ENCODE measurements around the gene CELF1.

The CELF1 gene

GRCh38 chr11:47511917-47512316 lies 41.0 kb downstream of the CELF1 start:
- DNase-seq (ENCODE audit: low read depth in 3 of 3, low spot score in 1 of 3) = no peak

- no peak for DNase-seq (ENCODE audit: low read depth in 3 of 3, low spot score in 1 of 3)
Measured at GRCh38 chr11:47510209-47510608, 42.7 kb downstream of the CELF1 start.

DNA sequence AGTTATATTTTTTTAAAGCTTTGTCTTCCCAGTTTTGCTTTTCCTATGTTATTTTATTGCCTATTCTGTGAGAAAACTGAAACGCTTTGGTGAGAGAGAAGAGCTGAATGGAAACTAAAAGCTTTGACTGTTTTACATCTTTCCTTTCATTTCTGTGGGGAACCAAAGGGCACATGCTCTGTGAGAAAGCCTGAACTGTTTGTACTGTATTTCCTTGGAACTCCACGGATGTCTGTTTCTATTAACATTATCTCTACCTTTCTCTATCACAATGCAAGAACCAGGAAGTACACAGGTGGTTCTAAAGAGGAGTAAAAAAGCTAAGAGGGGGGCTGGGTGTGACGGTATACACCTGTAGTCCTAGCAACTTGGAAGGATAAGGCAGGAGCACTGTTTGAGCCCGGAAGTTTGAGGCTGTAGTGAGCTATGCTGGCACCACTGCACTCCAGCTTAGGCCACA lies 43.8 kb downstream of the CELF1 start:
- DNase-seq (ENCODE audit: low read depth in 3 of 3, low spot score in 1 of 3) = no peak

DNA sequence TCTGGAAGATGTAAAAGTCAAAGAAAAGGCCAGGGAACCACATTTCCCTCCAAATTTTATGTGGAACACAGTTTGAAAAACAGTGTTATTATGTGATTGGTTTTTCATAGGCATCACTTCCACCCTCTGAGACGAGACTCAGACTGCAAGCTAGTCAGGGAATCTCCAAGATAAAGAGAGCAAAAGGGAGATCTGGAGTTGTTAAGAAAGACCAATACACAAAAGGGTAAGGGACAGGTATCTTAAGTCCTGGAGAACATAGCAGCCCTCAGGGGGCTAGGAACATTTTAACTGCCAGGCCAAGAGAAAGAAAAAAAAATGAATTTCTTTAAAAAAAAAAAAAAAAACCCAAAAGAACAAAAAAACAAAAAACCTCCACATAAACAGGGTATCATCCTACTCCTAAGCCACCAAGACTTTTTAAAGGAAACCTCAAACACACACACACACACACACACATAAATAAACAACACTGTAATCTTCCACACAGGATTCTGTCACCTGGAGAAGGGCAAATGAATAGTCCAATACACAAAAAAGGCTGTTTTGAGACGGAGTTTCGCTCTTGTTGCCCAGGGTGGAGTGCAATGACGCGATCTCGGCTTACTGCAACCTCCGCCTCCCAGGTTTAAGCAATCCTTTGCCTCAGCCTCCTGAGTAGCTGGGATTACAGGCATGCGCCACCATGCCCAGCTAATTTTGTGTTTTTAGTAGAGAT lies 44.5 kb downstream of the CELF1 start:
- DNase-seq (ENCODE audit: low read depth in 3 of 3, low spot score in 1 of 3) = no peak

DNA sequence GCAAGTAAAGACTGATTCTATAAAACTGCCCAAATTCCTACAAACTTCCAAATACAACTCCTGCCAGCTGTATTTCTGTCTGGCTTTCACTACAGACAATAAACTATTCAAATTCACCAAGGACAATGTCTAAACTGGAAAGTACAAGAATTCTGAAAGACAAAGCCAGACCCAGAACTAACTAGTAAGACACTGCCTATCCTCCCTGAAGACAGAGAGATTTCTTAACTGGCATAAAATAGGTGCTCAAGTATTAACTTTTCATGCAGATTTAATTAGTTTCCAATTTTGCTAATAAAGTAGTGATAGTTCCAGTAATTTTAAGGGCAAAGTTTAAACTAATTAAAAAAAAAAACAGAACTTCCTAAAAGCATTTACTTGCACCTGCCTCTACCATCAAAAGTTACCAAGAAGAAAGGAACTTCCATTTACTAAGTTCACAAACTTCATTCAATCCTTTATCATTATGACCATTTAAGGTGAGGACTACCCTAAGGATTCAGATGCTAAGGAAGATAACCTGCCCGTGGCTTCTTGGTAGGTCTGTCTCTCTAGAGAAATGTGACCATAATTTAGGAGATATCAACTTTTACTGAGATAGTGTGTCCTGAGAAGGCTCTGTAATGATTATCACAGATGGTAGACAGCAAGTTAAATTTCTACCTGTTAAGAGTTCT lies 45.2 kb downstream of the CELF1 start:
- DNase-seq (ENCODE audit: low read depth in 3 of 3, low spot score in 1 of 3) = no peak

DNA sequence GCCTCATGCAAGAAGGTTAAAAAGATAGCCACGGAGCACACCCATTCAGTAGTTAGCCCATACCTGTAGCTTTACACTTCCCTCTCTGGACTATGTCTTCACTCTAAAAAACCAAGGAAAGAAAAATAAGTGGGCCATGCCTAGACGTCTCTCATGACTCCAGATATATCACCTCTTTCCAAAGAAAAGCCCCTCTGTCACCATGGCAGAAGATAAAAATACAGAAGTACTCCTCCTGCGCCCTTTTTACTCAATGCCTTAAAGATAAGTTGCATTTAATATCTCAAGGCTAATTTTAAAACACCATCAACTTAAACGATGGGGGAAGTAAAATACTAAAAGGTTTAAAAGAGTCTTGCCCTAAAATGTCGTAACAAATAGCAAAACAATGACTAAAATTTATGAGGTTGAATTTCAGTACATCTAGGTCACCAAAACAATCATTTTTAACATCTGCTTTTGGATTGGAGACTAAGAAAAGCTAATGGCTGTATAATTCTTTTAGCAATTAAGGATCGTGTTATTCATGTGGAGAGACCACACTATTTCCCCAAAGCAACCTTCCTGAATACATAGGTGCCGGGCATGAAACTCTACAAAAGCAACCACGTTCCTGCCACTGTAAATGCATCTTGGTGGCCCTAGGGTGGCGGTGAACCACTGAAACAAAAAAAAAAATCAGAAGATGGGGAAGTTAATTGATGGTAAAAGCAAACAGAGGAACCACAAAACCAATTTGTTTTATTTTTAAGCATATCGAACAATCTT lies 46.0 kb downstream of the CELF1 start:
- no peak for DNase-seq (ENCODE audit: low read depth in 3 of 3, low spot score in 1 of 3)

DNA sequence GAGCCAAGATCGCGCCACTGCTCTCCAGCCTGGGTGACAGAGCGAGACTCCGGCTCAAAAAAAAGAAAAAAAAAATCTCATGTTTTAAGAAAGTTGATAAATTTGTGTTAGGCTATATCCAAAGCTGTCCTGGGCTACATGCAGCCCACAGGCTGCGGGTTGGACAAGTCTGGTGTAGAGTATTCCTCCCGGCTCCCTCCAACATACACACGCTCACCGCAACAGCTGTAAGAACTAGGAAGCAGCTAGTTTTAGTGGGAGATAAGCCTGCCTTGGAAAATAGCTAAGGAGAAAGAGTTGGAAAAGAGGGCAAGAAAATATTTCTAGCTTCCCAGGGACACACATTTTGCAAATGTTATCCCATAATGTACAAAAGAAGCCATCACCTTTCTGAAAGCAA lies 46.6 kb downstream of the CELF1 start:
- DNase-seq (ENCODE audit: low read depth in 3 of 3, low spot score in 1 of 3) = no peak

DNA sequence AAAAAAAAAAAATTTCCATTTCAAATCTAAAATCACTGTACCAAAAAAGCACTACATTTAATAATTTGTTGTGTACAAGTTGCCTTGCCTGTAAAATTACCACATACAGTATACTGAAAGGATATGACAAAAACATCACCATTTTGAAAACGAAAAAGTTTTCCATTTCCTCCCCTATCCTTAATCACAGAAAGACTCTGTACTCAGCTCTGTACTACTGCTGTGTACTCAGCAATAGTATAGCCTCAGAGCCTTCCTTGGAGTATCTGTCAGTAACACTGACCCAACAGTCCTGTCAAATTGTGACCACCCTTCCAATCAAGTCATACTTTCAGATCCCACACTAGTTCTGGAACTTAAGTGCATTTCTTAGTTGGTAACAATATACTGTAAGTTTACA lies 48.0 kb downstream of the CELF1 start:
- no peak for DNase-seq (ENCODE audit: low read depth in 3 of 3, low spot score in 1 of 3)

GRCh38 chr11:47503227-47503626 lies 49.7 kb downstream of the CELF1 start:
- DNase-seq (ENCODE audit: low read depth in 3 of 3, low spot score in 1 of 3) = no peak

GRCh38 chr11:47502767-47503166 lies 50.2 kb downstream of the CELF1 start:
- no peak for DNase-seq (ENCODE audit: low read depth in 3 of 3, low spot score in 1 of 3)

GRCh38 chr11:47501101-47501500 lies 51.8 kb downstream of the CELF1 start:
- DNase-seq (ENCODE audit: low read depth in 3 of 3, low spot score in 1 of 3) = no peak

GRCh38 chr11:47500121-47500520 lies 52.8 kb downstream of the CELF1 start:
- DNase-seq (ENCODE audit: low read depth in 3 of 3, low spot score in 1 of 3) = no peak

GRCh38 chr11:47499614-47500013 lies 53.3 kb downstream of the CELF1 start:
- no peak for DNase-seq (ENCODE audit: low read depth in 3 of 3, low spot score in 1 of 3)

- DNase-seq (ENCODE audit: low read depth in 3 of 3, low spot score in 1 of 3) = no peak
Measured at GRCh38 chr11:47499161-47499560, 53.8 kb downstream of the CELF1 start.

GRCh38 chr11:47498584-47499152 lies 54.3 kb downstream of the CELF1 start:
- no peak for DNase-seq (ENCODE audit: low read depth in 3 of 3, low spot score in 1 of 3)

- no peak for DNase-seq (ENCODE audit: low read depth in 3 of 3, low spot score in 1 of 3)
Measured at GRCh38 chr11:47498149-47498548, 54.8 kb downstream of the CELF1 start.

- no peak for DNase-seq (ENCODE audit: low read depth in 3 of 3, low spot score in 1 of 3)
Measured at GRCh38 chr11:47496808-47497207, 56.1 kb downstream of the CELF1 start.

- DNase-seq (ENCODE audit: low read depth in 3 of 3, low spot score in 1 of 3) = no peak
Measured at GRCh38 chr11:47495856-47496217, 57.1 kb downstream of the CELF1 start.

DNA sequence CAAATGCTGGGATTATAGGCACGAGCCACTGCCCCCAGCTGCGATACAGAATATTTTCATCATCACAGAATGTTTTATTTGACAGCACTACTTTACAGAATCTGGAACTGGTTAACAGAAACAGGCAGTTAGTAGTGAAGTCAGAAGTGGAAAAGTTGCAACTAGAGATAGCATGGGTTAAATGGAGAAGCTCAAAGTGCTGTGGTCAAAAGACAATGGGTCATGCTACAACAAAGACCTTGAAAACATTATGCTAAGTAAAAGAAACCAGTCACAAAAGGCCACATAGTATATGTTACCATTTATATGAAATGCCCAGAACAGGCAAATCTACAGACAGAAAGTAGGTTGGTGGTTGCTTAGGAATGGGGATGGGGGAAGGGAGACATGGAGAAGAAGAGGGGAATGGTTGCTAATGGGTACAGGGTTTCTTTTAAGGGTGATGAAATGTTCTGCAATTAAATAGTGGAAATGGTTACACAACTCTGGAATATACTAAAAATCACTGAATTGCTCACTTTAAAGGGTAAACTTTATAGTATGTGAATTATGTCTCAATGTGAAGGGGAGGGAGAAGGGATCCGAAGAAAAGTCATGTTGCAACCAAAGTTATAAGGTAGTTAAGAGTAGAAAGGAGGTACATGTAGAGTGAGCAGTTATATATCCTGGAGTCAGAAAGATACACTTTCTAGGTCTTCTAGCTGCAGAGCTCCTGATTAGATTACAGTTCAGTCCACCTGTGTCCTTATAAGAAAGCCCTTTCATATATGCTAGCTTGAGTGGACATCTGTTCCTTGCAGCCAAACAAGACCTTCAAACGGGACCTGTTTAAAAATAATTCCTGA lies 57.7 kb downstream of the CELF1 start:
- DNase-seq (ENCODE audit: low read depth in 3 of 3, low spot score in 1 of 3) = no peak

DNA sequence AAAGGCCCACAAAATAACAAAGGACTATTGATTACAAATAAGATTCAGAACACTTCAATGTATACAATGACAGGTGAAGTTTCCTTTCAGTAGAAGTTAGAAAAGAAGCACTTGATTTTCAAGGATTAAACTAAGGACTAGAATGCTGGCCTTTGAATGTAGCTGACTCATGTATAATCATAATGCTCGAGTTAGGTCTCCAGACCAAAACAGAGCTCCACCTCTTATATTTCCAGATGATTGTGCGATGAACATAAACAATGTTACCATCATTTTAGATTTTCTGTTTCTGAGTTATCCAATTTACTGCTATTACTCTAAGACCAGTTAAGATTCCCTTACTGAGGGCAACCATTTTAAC lies 63.6 kb downstream of the CELF1 start:
- no peak for DNase-seq (ENCODE audit: low read depth in 3 of 3, low spot score in 1 of 3)

Measured in stimulated activated CD4-positive, alpha-beta T cell treated with anti-CD3 and anti-CD28 coated beads, TNF-alpha, amount 100 ng/mL, for 1 hour (primary cell).